H9 (cell line): ENCODE results near the gene PLA1A. TPM values are rescaled to one million over a fixed set of nuclear protein-coding genes. Genes with fewer than 3 reads are reported as not detected.

ENCODE experiments used
- DNase-seq: peaks from one replicate; pipeline ENCODE4 v3.0.0-alpha.2; 2017
- H2AFZ ChIP-seq: one replicate; pipeline ENCODE4 v1.6.1; 2013; ENCODE audit warnings: mild to moderate bottlenecking, low read length, control low read depth, moderate library complexity
- H2AK5ac ChIP-seq: 2 replicates; pipeline ENCODE4 v1.6.1; 2013; ENCODE audit warnings: low read length, control low read depth, mixed read lengths; ENCODE audit not compliant: insufficient read length
- H2BK120ac ChIP-seq: one replicate; pipeline ENCODE4 v1.6.1; 2013; ENCODE audit warnings: low read depth, mild to moderate bottlenecking, low read length, control low read depth, inconsistent platforms; ENCODE audit not compliant: poor library complexity, severe bottlenecking
- H2BK12ac ChIP-seq: 2 replicates; pipeline ENCODE4 v1.6.1; 2013; ENCODE audit warnings: low read length, control low read depth, mixed read lengths, low read depth; ENCODE audit not compliant: insufficient read length
- H2BK15ac ChIP-seq: 2 replicates; pipeline ENCODE4 v1.6.1; 2013; ENCODE audit warnings: low read depth, low read length, control low read depth
- H2BK20ac ChIP-seq: one replicate; pipeline ENCODE4 v1.6.1; 2013; ENCODE audit warnings: low read depth, mild to moderate bottlenecking, low read length, control low read depth, inconsistent platforms; ENCODE audit not compliant: poor library complexity, severe bottlenecking
- H2BK5ac ChIP-seq: 2 replicates; pipeline ENCODE4 v1.6.1; 2013; ENCODE audit warnings: low read length, control low read depth, mixed read lengths; ENCODE audit not compliant: insufficient read length
- H3K14ac ChIP-seq: 2 replicates; pipeline ENCODE4 v1.6.1; 2013; ENCODE audit warnings: low read length, control low read depth; ENCODE audit not compliant: insufficient read depth
- H3K18ac ChIP-seq: 2 replicates; pipeline ENCODE4 v1.6.1; 2013; ENCODE audit warnings: low read depth, mild to moderate bottlenecking, mixed read lengths, low read length, control low read depth; ENCODE audit not compliant: insufficient read length
- H3K23ac ChIP-seq: 2 replicates; pipeline ENCODE4 v1.6.1; 2013; ENCODE audit warnings: low read length, control low read depth, mixed read lengths, low read depth; ENCODE audit not compliant: insufficient read length
- H3K23me2 ChIP-seq: 2 replicates; pipeline ENCODE4 v1.6.1; 2013; ENCODE audit warnings: low read depth, mild to moderate bottlenecking, mixed read lengths, low read length, control low read depth; ENCODE audit not compliant: insufficient read length, poor library complexity, severe bottlenecking
- H3K27ac ChIP-seq: 2 replicates; pipeline ENCODE4 v1.5.1; 2013; ENCODE audit warnings: low read length, control low read depth, mixed read lengths, low read depth; ENCODE audit not compliant: insufficient read length
- H3K27me3 ChIP-seq: 2 replicates; pipeline ENCODE4 v1.6.1; 2013; ENCODE audit warnings: low read length, control low read depth, inconsistent platforms; ENCODE audit not compliant: insufficient read depth
- H3K4ac ChIP-seq: 2 replicates; pipeline ENCODE4 v1.6.1; 2013; ENCODE audit warnings: low read depth, mild to moderate bottlenecking, control low read depth, inconsistent platforms, low read length, moderate library complexity
- H3K4me1 ChIP-seq: 2 replicates; pipeline ENCODE4 v1.6.1; 2013; ENCODE audit warnings: low read length, control low read depth, inconsistent platforms; ENCODE audit not compliant: insufficient read depth
- H3K4me2 ChIP-seq: 2 replicates; pipeline ENCODE4 v1.6.1; 2013; ENCODE audit warnings: low read length, control low read depth, mixed read lengths; ENCODE audit not compliant: insufficient read length, insufficient read depth
- H3K56ac ChIP-seq: 2 replicates; pipeline ENCODE4 v1.6.1; 2013; ENCODE audit warnings: low read depth, mild to moderate bottlenecking, mixed read lengths, low read length, control low read depth; ENCODE audit not compliant: insufficient read length
- H3K79me1 ChIP-seq: 2 replicates; pipeline ENCODE4 v1.6.1; 2013; ENCODE audit warnings: low read depth, mild to moderate bottlenecking, moderate library complexity, low read length, control low read depth, inconsistent platforms; ENCODE audit not compliant: insufficient read depth, poor library complexity, severe bottlenecking
- H3K79me2 ChIP-seq: 2 replicates; pipeline ENCODE4 v1.6.1; 2013; ENCODE audit warnings: low read length, control low read depth, inconsistent platforms; ENCODE audit not compliant: insufficient read depth
- H3K9ac ChIP-seq: 2 replicates; pipeline ENCODE4 v1.6.1; 2013; ENCODE audit warnings: low read length, control low read depth, mixed read lengths; ENCODE audit not compliant: insufficient read length; ENCODE audit errors: extremely low read depth
- H3K9me3 ChIP-seq: one replicate; pipeline ENCODE4 v1.6.1; 2013; ENCODE audit warnings: low read depth, low read length, inconsistent platforms; ENCODE audit not compliant: control insufficient read depth
- H3T11ph ChIP-seq: one replicate; pipeline ENCODE4 v1.6.1; 2013; ENCODE audit warnings: mild to moderate bottlenecking, low read length, control low read depth, inconsistent platforms
- H4K20me1 ChIP-seq: one replicate; pipeline ENCODE4 v1.6.1; 2013; ENCODE audit not compliant: control insufficient read depth, insufficient read length, insufficient read depth
- H4K5ac ChIP-seq: 2 replicates; pipeline ENCODE4 v1.6.1; 2013; ENCODE audit warnings: low read depth, mild to moderate bottlenecking, mixed read lengths, low read length, control low read depth; ENCODE audit not compliant: insufficient read length
- H4K8ac ChIP-seq: replicated peaks from 2 replicates; pipeline ENCODE4 v1.6.1; 2013; ENCODE audit warnings: low read length, control low read depth, mixed read lengths, low read depth; ENCODE audit not compliant: insufficient read length
- H4K91ac ChIP-seq: 2 replicates; pipeline ENCODE4 v1.6.1; 2013; ENCODE audit warnings: low read depth, mild to moderate bottlenecking, moderate library complexity, mixed read lengths, low read length, control low read depth; ENCODE audit not compliant: insufficient read length
- H3K27ac Mint-ChIP-seq, 3 experiments: 2 replicates in 2 of 3; 3 replicates in 1 of 3; pipeline ENCODE4 v1.8.0; 2020 to 2021; ENCODE audit warnings: mixed read lengths in 3 of 3, mild to moderate bottlenecking in 1 of 3, moderate library complexity in 1 of 3
- H3K27me3 Mint-ChIP-seq: 2 replicates; pipeline ENCODE4 v1.8.0; 2021; ENCODE audit warnings: low read depth, mild to moderate bottlenecking, moderate library complexity, mixed read lengths
- H3K36me3 Mint-ChIP-seq, 3 experiments: 2 replicates in 2 of 3; 3 replicates in 1 of 3; pipeline ENCODE4 v1.8.0; 2020 to 2021; ENCODE audit warnings: low read depth in 3 of 3, mixed read lengths in 3 of 3; ENCODE audit not compliant: insufficient read depth in 1 of 3
- H3K4me1 Mint-ChIP-seq, 2 experiments: 2 replicates each; pipeline ENCODE4 v1.8.0; 2020; ENCODE audit warnings: mixed read lengths in 2 of 2
- H3K4me3 Mint-ChIP-seq, 2 experiments: 2 replicates in 1 of 2; 3 replicates in 1 of 2; pipeline ENCODE4 v1.8.0; 2020 to 2021; ENCODE audit warnings: mild to moderate bottlenecking in 2 of 2, mixed read lengths in 2 of 2, moderate library complexity in 1 of 2
- H3K9me3 Mint-ChIP-seq, 2 experiments: 2 replicates in 1 of 2; 3 replicates in 1 of 2; pipeline ENCODE4 v1.8.0; 2020; ENCODE audit warnings: mild to moderate bottlenecking in 2 of 2, mixed read lengths in 2 of 2, moderate library complexity in 1 of 2
- CTCF ChIP-seq: fragments of 200-600 bp; sonication (generic); conservative IDR thresholded peaks from 3 replicates; pipeline ENCODE4 v1.8.0; 2021; ENCODE audit warnings: antibody characterized with exemption, mild to moderate bottlenecking
- WGBS: extraction: QIAGEN DNeasy Blood & Tissue Kit; methylation state at CpG from one replicate; pipeline ENCODE4 v1.1.7; 2013; ENCODE audit warnings: missing lambda C conversion rate, low lambda C conversion rate, mixed read lengths; ENCODE audit not compliant: insufficient read length; ENCODE audit errors: extremely low coverage; 5-methylcytosine and 5-hydroxymethylcytosine counted together
- total RNA-seq: library from RNA; stranded (reverse); gene quantifications from 2 replicates; pipeline ENCODE4 v1.2.1, GENCODE V29; 2021

Gene PLA1A
- total RNA-seq, 1 experiment from 2014 or later = not detected

GRCh38 chr3:119613201-119613600 lies 15.5 kb downstream of the PLA1A start:
- Mint-ChIP-seq H3K4me1 (peaks cover 0 to 3% of the 10 kb centered on the region in 2 experiments; a peak in 2 of 4 replicates), H3K36me3 (no peaks in the 10 kb centered on the region), H3K27me3 (no peaks in the 10 kb centered on the region; the same call in none of the 2 replicates), H3K9me3 (no peaks in the 10 kb centered on the region), H3K27ac (no peak overlapping the region), H3K4me3 (no peak overlapping the region)
- no peak overlapping the region for H2BK5ac ChIP-seq
- no peaks in the 10 kb centered on the region for H3K79me2 ChIP-seq
- no peak overlapping the region for H3K56ac ChIP-seq
- DNase-seq = no peak
- no peak overlapping the region for H2BK15ac ChIP-seq
- no peak overlapping the region for H3K4me2 ChIP-seq
- no CpG with 5 or more reads among the region's 1 CpG for WGBS
- TF ChIP-seq CTCF = no peak
- H3K9me3 ChIP-seq = no peaks in the 10 kb centered on the region
- H3K23ac ChIP-seq = no peak overlapping the region
- no peaks in the 10 kb centered on the region for H3K23me2 ChIP-seq
- H3T11ph ChIP-seq = no peak overlapping the region
- H4K8ac ChIP-seq = no peak overlapping the region
- H2BK20ac ChIP-seq = no peak overlapping the region
- H3K4me1 ChIP-seq = no peaks in the 10 kb centered on the region
- no peak overlapping the region for H3K14ac ChIP-seq
- H2BK12ac ChIP-seq = no peak overlapping the region
- no peak overlapping the region for H2AFZ ChIP-seq
- no peak overlapping the region for H3K4ac ChIP-seq
- H3K79me1 ChIP-seq = no peaks in the 10 kb centered on the region
- no peak overlapping the region for H3K27ac ChIP-seq
- H4K5ac ChIP-seq = no peak overlapping the region
- no peak overlapping the region for H2BK120ac ChIP-seq
- H4K20me1 ChIP-seq = no peaks in the 10 kb centered on the region
- H3K27me3 ChIP-seq = peaks cover 2% of the 10 kb centered on the region; the same call in 1 of the 2 replicates
- no peak overlapping the region for H3K18ac ChIP-seq
- H3K9ac ChIP-seq = no peak overlapping the region
- no peak overlapping the region for H4K91ac ChIP-seq
- no peak overlapping the region for H2AK5ac ChIP-seq
